GM19043 (cell line): ENCODE measurements around the gene DPP4.
"Not testable (repeated sequence)": the region's sequence is repeated elsewhere in the genome, so short reads cannot be mapped to it uniquely, and the experiment has no call there.

Experiments used
- ATAC-seq: cut with Tn5 transposase; IDR thresholded peaks from one replicate; pipeline ENCODE4 v1.9.1; 2021; ENCODE audit warnings: low read depth; ENCODE audit not compliant: unreplicated experiment

DPP4 gene

DNA sequence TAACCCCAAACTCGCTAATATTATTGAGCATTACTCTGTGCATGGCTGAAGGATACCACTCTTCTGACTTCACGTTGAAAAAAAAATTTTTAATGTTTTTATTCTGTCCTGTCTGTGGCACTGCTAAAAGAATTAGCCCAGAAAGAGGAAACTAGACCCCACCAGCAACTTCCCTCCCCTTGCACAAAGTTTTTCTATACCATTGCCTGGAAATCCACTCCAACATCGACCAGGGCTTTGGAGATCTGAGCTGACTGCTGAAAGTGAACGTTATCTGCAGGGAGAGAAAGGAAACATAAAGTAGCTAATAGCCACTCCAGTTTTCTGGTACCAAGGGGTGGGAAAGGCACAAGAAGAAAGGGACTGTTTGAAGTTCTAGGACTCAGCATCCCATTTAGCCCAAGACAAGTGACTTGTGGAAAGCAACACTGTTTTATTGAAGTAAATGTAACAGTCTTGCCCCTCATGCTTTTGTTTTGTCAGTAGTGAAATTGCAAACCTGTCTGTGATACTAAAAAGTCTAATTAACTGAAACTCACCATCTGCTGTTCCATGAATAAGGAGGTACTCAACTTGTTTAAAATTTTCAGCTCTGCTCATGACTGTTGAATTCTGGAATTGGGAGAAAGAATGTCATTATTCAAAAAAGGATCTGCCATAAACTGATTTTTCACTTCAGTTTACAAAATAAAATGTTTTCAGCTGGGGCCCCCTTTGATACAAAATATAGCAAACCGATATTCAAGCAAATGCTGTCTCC lies 79.1 kb downstream of the DPP4 start:
- no peak for ATAC-seq

DNA sequence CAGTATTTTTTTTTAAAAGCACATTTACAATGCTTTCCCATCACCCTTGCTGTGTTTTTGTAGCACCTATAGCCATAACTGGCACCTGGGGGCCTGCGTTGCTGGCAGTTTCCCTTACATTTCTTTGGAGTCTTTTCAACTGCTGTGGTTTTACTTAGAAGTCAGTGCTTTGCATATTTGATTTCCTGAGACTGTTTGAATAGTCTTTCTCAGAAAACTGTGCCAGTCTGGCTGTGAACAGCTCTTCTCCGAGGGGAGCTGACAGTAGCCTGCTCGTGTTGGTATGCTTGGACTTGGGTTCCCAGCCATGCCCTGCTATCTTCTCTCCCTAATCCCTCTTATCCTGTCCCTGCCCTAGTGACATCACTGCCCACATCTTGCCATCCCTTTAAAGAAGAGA lies 81.5 kb downstream of the DPP4 start:
- peak; percentile 67 for ATAC-seq

DNA sequence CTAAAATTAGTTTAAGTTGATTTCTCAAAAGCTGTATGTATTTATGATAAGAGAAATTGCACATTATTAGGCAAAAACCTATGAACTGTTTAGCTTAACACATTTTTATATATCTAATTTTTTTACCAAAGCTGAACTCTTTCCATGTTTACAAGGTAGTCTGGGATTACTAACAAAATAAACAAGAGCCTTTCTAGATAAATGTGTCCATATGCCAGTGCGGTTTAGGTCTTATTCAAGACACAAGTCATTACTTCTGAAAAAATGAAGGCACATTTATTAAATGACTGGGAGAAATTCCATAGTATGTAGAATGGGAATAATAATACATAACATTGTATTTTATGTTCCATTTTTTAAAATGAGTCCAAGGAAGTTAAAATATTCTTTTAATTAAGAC lies 82.0 kb downstream of the DPP4 start:
- ATAC-seq = no peak

DNA sequence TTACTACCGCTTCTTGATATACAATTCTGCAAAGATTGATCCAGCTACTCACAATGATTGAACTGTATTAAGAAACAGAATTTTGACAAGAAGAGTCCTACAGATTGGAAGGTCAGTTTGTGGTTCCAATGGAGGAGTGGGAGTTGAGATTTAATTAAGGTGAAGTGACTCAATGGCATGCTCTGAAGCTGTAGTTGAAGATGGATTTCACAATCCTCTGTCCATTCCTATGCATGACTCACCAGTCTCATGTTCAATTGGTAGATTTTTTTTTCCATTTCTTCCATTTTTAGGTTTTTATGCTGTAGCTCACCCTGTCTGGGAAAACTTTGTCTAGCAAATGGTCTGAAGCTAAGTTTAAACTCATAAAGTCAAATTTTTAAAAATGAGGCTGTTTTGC lies 83.3 kb downstream of the DPP4 start:
- ATAC-seq = no peak

DNA sequence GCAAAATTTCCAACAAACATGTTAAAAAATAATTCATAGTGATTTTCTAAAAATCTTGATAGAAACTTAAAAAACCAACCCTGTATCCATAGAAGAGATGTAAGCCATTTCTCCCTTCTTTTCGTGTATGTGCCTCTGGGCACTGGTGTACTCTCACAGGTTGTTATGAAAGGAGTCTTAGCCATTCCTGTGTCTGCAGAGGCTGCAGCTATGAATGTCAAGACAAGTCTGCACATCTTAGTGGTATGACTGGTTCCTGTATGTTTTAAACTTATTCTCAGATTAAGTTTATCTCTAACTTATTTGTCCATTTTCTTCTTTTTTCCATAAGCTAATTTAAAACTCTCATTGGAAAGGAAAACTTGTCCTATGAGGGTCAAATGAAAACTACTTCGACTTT lies 84.0 kb downstream of the DPP4 start:
- ATAC-seq = no peak

DNA sequence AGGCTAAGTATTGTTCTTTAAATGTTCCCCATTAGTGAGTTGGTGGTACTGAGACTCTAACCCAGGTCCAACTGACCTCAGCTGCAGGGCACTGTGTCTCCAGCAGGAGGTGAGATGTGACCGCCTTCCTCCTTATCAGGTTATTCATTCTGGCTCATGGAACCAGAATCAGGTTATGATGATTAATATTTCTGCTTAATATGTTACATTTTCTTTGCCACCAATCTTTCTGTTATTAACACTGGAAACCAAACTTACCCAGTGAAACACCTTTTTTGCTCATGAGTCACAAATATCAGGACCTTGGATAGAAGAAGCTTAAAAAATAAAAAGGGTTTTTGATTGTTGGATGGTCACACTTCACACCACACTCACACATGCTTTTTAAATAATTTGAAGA lies 85.4 kb downstream of the DPP4 start:
- ATAC-seq = no peak

DNA sequence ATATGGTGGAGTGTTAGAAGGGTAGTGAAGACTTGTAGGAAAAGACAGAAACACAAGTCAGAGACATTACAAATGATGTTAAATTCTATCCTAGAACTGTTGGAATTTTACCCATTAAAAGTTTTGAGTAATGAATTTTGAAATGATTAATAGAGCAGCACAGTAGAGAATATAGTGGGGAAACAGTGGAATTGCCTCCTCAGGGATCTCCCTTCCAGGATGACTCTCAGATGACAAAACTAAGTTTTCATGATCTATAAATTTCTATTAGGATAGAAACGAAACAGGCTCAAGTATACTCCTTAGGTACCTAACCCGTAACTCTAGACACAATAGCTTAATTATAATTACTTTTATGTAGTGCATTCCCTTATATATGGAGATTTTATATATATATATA lies 86.7 kb downstream of the DPP4 start:
- no peak for ATAC-seq

DNA sequence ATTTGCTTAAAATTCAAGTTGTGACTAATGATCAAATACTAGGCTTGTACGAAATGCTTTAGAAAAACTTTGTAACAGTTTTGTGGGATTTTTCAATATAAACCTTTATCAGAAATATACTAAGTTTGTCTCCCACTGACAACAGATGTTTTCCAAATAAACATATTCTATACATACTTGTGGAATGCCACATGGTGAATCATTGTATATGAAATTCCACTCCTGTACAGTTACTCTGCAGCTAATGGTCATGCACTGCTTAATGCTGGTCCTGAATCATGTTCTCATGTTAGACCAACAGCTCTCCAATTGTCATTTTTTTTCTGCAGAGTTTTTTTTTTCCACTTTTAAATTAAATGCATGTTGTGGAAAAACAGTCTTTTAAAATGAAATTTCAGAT lies 90.1 kb downstream of the DPP4 start:
- no peak for ATAC-seq

DNA sequence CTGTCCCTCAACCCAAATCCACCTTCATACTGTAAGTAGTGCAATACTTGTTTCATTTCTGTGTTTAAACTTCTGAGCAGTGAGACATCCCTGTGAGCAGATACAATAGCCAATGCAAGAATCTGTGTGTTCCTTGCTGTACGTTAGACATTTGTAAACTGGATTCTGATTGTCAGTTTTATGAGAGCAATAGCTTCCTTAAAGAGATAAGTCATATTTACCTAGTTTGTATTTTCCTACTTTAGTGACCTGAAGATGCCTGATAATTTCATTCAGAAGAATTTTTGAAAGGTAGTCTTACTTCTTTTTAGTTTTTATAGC lies 90.7 kb downstream of the DPP4 start:
- ATAC-seq = no peak

DNA sequence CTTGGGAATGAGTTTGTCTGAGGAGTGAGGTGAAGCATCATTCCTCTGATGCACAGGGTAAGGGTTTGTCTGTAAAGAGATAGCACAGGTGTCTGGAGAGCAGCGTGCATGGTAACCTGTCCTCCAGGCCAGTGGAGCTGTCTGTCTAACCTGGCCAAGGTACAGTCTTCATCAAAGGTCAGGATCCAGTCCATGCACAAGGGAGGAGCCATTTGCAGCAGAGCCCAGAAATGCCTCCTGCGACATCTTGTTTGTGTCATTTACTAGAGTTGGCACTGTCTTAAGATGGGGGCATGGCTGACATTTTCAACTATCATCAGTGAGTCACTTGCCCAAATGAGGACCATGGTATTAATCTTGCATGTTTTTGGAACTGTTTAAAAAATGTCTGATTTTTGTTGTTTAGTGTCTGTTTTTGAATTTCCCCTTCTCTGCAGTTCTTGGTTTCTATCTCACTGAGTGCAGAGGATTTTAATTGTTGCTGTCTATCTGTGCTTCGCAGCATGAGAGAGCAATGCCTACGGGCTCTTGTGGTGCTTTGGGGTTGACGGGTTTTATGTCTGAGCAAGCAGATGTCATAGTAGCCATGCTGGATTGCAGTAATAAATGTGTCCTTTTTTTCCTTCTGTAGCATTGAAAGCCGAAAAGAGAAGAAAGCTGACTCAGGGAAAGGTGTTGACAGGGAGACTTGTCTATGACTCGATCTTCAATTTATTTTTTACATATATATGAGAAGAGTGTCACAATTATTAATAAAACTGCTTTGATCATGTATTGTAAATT lies 91.3 kb downstream of the DPP4 start:
- no peak for ATAC-seq

DNA sequence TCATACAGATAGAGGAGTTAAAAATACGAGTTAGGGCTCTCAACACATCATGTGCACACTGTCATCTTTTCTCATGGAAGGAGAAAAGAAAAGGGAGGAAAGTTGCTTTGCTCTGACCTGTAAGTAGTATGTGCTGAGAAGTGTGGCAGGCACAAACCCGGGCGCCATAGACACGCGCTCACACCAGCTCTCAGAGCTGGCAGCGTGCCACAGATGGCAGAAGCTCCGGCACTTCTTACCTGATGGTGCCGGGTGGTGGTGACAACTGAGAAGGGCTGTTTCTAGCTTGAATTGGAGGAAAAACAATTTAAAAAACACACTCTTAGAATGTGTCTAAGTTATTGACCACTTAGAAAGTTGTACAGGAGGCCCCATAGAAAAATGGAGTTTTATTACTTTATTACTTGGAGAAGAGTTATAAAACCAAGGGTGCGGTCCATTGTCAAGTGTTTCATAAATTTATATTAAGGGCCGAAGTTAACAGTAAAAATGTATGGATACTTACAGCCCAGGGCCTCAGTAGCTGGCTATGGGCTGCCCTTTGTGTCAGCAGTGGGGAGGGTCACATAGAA lies 92.2 kb downstream of the DPP4 start:
- no peak for ATAC-seq

DNA sequence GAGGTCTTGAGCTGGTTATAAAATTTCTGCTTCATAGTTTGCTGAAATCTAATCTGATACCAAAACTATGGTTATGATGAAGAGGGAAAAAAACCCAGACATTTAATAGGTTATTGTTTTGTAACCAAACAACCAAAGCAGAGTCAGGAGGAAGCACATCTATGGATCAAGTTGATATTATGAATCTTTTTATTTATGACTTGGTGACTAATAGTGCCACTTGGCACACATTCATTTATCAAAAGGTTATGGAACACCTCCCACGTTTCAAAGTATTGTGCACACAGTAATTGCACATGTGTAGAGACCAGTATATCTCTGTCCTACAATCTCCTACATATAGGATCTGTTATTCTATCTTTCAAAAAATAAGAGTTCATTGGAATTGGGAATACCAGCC lies 93.0 kb downstream of the DPP4 start:
- ATAC-seq = no peak

DNA sequence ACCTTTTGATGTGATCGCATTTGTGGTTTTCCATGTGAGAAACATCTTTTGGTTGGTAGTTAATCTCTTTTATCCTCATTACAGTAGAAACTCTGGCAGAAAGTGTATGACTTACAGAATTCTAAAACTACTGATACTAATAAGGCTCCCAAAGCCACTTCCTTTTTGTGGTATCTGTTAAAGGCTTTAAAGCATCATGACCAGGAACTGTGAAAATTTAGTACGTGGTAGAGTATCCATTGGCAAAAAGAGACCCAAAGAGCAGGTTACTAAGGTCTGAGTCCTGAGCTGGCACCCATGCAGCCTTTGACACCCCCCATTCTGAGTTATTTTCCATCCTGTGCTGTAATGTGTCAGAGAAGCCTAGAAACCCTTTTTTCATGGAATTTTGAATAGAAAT lies 94.5 kb downstream of the DPP4 start:
- no peak for ATAC-seq

DNA sequence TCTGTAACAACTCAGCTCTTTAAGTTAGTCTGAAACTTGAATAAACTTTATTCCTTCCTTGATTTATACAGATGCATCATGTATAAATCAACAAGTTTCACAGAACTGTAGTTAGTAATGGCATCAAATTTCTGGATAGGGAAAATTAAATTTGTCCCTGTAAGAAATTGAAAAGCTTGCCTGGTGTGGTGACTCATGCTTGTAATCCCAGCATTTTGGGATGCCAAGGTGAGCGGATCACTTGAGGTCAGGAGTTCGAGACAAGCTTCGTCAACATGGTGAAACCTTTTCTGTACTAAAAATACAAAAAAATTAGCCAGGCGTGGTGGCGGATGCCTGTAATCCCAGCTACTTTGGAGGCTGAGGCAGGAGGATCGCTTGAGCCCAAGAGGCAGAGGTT lies 96.1 kb downstream of the DPP4 start:
- not testable (repeated sequence) for ATAC-seq

DNA sequence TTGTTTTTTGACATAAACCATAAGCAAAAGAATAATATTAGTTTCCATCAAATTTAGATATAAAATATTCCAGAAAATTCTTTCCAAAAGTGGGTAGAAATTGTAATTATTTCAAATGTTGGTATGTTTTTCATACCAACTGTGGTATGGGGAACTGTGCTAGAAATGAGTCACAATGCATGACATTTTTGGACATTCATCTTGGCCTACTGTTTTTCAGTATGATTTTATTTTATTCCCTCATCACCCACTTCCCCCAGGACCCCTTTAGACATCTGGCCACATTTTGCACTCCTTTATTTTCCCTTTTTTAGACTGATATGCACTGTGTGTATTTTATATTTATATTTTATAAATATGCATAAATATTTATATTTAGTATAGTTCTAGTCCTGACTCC lies 97.1 kb downstream of the DPP4 start:
- ATAC-seq = no peak

DNA sequence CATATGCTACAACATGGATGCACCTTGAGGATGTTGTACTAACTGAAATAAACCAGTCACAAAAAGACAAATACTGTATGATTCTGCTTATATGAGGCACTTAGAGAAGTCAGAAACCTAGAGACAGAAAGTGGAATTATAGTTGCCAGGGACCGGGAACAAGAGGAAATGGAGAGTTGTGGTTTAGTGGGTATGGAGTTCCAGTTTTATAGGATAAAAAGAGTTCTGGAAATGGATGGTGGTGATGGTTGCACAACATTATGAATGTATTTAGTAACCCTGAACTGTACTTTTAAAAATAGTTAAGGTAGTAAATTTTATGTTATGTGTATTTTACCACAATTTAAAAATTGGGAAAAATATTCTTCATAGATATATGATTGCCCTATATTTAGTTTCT lies 97.7 kb downstream of the DPP4 start:
- ATAC-seq = no peak

DNA sequence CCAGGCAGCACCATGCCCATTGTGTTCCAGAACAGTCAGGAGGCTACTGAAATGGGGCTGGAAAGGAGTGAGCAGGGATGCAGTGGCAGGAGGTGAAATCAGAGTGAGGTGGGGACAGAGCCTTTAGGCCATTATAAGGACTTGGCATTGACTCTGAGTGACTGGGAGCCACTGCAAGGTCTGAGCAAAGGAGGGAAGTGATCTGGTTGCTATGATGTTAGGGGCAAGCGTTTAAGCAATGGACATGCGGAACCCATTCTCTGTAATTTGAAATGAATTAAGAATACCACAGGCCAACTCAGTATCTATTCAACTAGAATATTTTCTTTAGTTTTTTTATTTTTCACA lies 98.2 kb downstream of the DPP4 start:
- ATAC-seq = no peak

DNA sequence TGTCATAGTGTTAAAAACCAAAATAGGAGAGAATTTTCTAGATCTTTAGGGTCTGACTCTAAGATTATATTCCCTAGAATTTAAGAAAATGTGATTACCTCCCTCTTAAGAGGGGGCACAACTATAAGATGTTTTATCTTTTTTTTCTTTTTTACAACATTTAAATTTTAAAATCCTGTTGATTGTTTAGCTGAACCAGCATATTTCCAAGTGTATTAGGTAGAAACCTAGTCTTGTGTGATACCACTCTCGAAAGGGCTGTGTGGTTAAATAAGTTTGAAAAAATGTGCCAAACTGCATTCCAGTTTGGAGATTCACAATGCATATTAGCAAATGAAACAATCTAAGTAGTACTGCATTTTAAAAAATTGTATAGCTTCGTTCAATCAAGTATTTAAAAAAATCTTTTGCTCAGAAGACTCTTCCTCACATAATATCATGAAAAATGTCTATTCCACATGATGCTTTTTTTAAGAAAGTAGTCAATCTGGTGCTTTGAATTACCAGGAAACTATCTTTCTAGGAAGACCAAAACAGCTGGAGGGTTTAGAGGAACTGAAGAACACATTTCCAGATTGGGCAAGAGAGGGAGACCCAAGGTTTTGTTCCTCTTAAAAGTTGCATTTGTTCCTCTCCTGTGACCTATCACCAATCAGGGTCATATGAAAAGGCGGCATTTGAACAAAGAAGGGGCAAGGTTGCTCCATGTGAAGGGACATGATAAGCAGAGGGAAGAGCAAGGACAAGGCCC lies 98.8 kb downstream of the DPP4 start:
- no peak for ATAC-seq

DNA sequence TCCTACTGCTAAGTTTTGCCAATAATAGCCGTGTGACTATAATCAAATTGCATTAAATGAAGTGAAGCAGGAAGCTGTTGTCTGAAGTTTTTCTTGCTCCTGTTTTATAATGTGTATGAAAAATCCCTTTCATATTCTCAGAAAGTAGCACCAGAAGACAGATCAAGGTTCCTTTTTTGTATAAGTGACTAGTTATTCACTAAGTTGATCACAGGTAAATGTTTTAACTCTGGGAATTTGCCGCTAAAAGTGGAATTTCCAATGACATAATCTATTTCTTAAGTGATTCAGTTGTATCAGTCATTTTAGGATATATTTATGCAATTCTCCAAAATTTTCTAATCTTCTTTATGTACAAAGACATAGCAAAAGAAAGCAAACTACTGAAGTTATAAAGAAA lies 99.6 kb downstream of the DPP4 start:
- no peak for ATAC-seq

DNA sequence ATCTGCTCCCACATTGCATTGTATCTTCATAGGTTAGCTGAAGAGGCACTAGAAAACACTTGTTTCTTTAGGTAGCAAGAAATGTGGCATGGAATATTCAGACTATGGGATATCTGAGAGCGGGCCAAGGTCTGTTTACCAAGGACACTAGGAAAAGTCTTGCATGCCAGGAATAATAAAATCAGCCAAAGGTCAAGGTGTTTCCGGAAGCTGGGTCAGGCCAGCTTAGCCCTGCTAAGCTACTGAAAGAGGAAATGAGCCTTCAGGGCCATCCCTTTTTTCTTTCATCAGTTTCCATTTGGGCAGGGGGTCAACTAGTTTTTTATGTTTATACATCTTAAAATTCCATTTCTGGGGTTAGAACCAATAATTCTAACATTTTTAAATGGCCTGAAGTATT lies 101.1 kb downstream of the DPP4 start:
- ATAC-seq = no peak

DNA sequence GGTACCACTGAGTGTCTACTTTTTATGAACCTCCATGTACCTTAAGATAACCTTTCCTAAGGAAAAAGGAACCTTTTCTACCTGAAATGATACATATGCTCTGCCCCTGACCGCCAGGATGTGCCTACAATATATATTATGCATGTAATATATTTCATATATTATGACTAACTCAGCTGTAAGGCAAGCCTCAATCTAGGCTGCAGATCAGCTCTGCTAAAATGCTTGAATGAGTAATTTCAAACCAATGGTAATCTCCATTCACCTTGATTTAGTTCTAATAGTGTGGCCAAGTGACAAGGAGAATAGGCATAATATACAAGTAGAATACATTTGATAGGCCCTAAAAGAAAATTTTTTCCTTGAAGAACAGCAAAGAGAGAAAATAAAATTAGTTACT lies 101.8 kb downstream of the DPP4 start:
- no peak for ATAC-seq

DNA sequence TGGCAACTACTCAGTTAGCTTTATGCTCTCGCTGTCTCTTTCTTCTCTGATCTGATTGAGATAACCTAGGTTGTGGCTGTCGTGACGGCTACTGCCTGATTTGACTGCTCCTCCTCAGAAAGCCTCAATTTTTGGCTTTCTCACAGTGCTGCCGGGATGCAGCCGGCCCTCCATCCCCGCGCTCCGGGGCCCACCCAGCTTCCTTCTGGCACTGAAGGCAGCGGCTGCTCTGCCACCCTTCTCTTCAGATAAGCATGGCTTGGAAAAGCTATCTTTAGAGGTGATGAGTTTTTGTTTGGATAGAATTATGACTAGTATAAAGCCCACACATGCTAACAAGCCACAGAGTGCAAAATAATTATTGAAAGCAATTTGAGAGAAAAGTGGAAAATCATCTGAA lies 102.5 kb downstream of the DPP4 start:
- no peak for ATAC-seq
